ENCODE results near the gene TP53TG3E.
"Not testable (repeated sequence)": the region's sequence is repeated elsewhere in the genome, so short reads cannot be mapped to it uniquely, and the experiment has no call there.

GRCh38 chr16:33336226-33337012, 32.3 kb downstream of the TP53TG3E start:
- not testable (repeated sequence) for TF ChIP-seq CTCF (IDR thresholded peaks at IDR 0.05 in 8 of 11, conservative IDR thresholded peaks at IDR 0.05 in 3 of 11); POLR2A (IDR thresholded peaks at IDR 0.05); POLR2AphosphoS5 (IDR thresholded peaks at IDR 0.05)
